HepG2 (cell line): ENCODE measurements around the gene ARMC5. TPM values are rescaled to one million over a fixed set of nuclear protein-coding genes. Genes with fewer than 3 reads are reported as not detected.
A peak's percentile ranks its signal among the peaks of the same experiment; 100 is the strongest.

Source experiments
- AHR ChIP-seq: IDR thresholded peaks from 2 replicates; pipeline ENCODE4 v1.6.1; 2018; ENCODE audit warnings: missing genetic modification reagents, missing compliant biosample characterization
- CENPX ChIP-seq: sonication (generic); formaldehyde crosslinking; IDR thresholded peaks from 2 replicates; pipeline ENCODE4 v1.9.0; 2021; ENCODE audit warnings: mild to moderate bottlenecking, missing genetic modification reagents, moderate library complexity
- HMG20B ChIP-seq: conservative IDR thresholded peaks from 2 replicates; pipeline ENCODE4 v1.6.1; 2016; ENCODE audit warnings: missing genetic modification reagents, missing compliant biosample characterization
- HMGXB3 ChIP-seq: sonication (generic); formaldehyde crosslinking; IDR thresholded peaks from 2 replicates; pipeline ENCODE4 v1.4.0; 2020; ENCODE audit warnings: missing genetic modification reagents, borderline replicate concordance
- HMGXB4 ChIP-seq, 2 experiments: sonication (generic) in 1 of 2; formaldehyde crosslinking in 1 of 2; IDR thresholded peaks; 2 replicates each; pipeline versions ENCODE4 v1.4.0 to v1.6.1; 2018 to 2020; ENCODE audit warnings: missing genetic modification reagents in 2 of 2, borderline replicate concordance in 1 of 2, low read depth in 1 of 2, mild to moderate bottlenecking in 1 of 2, missing biosample characterization in 1 of 2
- MNT ChIP-seq: fragments of 450-650 bp; IDR thresholded peaks from 2 replicates; pipeline ENCODE4 v1.6.1; 2016
- MXI1 ChIP-seq: IDR thresholded peaks from 3 replicates; pipeline ENCODE4 v1.6.1; 2012; ENCODE audit warnings: low read depth, low read length, inconsistent platforms, borderline replicate concordance
- PCBP1 ChIP-seq: fragments of 200-400 bp; formaldehyde crosslinking; IDR thresholded peaks from 2 replicates; pipeline ENCODE4 v1.6.1; 2017; ENCODE audit warnings: mild to moderate bottlenecking, low read depth, low read length, borderline replicate concordance
- PRDM15 ChIP-seq: sonication (generic); formaldehyde crosslinking; IDR thresholded peaks from 2 replicates; pipeline ENCODE4 v1.4.0; 2020; ENCODE audit warnings: missing genetic modification reagents
- SCMH1 ChIP-seq: sonication (generic); formaldehyde crosslinking; IDR thresholded peaks from 2 replicates; pipeline ENCODE4 v1.9.0; 2021; ENCODE audit warnings: missing genetic modification reagents, mild to moderate bottlenecking, borderline replicate concordance
- ZBTB37 ChIP-seq: sonication (generic); formaldehyde crosslinking; IDR thresholded peaks from 2 replicates; pipeline ENCODE4 v1.4.0; 2020; ENCODE audit warnings: mild to moderate bottlenecking, missing genetic modification reagents
- ZMYM4 ChIP-seq: sonication (generic); formaldehyde crosslinking; IDR thresholded peaks from 2 replicates; pipeline ENCODE4 v1.8.1; 2023; ENCODE audit warnings: mild to moderate bottlenecking, missing genetic modification reagents
- ZNF567 ChIP-seq: sonication (generic); formaldehyde crosslinking; IDR thresholded peaks from 2 replicates; pipeline ENCODE4 v1.8.1; 2023; ENCODE audit warnings: mild to moderate bottlenecking, missing genetic modification reagents, borderline replicate concordance
- polyA plus RNA-seq, 8 experiments: library from polyadenylated mRNA; depleted of rRNA in 3 of 8; stranded (reverse) in 7 of 8; unstranded in 1 of 8; fragments of >200 nt; fragmentation: Illumina TruSeq in 4 of 8; extraction: Trizol in 4 of 8; gene quantifications; 2 replicates each; pipeline versions ENCODE4 v1.2.1 to v1.2.3, GENCODE V29; 2011 to 2016; ENCODE audit warnings: low read depth in 4 of 8, missing spikeins in 1 of 8, mixed read lengths in 1 of 8; ENCODE audit not compliant: insufficient read depth in 1 of 8
- total RNA-seq, 5 experiments: library from RNA; depleted of rRNA; stranded (reverse); fragments of >200 nt; fragmentation: Illumina TruSeq; extraction: Trizol; gene quantifications; 2 replicates each; pipeline ENCODE4 v1.2.3, GENCODE V29; 2016; ENCODE audit warnings: low read depth in 1 of 5

Gene ARMC5
- total and polyA plus RNA-seq, 2 of the 13 experiments (the other 11 are each of a cell fraction or from before 2014, with no cell fraction given), result 10.8 to 22.3 TPM

GRCh38 chr16:31476303-31477219, 17.3 kb downstream of the ARMC5 start (continued):
- TF ChIP-seq MNT (no peak), MXI1 (0 out of 3 replicates have a peak, but pooled peaks have one; percentile 10), PCBP1 (peak; percentile 88; the same call in 1 of the 2 replicates), AHR (CRISPR knock-in tag) (no peak), PRDM15 (CRISPR knock-in tag) (no peak), ZMYM4 (0 out of 2 replicates have a peak, but pooled peaks have one; percentile 6), HMGXB3 (CRISPR knock-in tag) (0 out of 2 replicates have a peak, but pooled peaks have one; percentile 2), ZNF567 (CRISPR knock-in tag) (0 out of 2 replicates have a peak, but pooled peaks have one; percentile 2), CENPX (CRISPR knock-in tag) (no peak), HMG20B (CRISPR knock-in tag) (no peak), SCMH1 (CRISPR knock-in tag) (no peak), HMGXB4 (CRISPR knock-in tag; IDR thresholded peaks at IDR 0.05; ENCODE audit: borderline replicate concordance in 1 of 2, low read depth in 1 of 2) (no peak), ZBTB37 (CRISPR knock-in tag) (no peak)
